ENCODE results near the gene DGKK. TPM values are rescaled to one million over a fixed set of nuclear protein-coding genes. Genes with fewer than 3 reads are reported as not detected.
A peak's percentile ranks its signal among the peaks of the same experiment; 100 is the strongest.
"Not testable (repeated sequence)": the region's sequence is repeated elsewhere in the genome, so short reads cannot be mapped to it uniquely, and the experiment has no call there.

DGKK gene
- total RNA-seq, 4 donors from 2014 or later: 0.16 TPM; not detected in 3

GRCh38 chrX:50375481-50376267, 95.0 kb downstream of the DGKK start:
- peak; percentile 38 for DNase-seq
- H3K36me3 ChIP-seq: no peaks in the 10 kb centered on the region
- H3K4me3 ChIP-seq: no peak overlapping the region
- 33 to 54% methylated on average over 3 to 9 of the region's 9 CpGs for WGBS, 2 donors (ENCODE audit: low coverage in 1 of 2)
- intact Hi-C loops (cut with DNase I; ENCODE audit: low total_unique reads): no loop called here
- in situ Hi-C loops (cut with MboI; ENCODE audit: low pct_ligation_motif_present in 1 of 4, low pct_unique_long_range_greater_than_20kb in 1 of 4, low sequenced_read_pairs in 3 of 4): no loop called here
- H3K9me3 ChIP-seq: no peaks in the 10 kb centered on the region
- no peaks in the 10 kb centered on the region for H3K27me3 ChIP-seq
- peaks cover 0 to 7% (median 0%) of the 10 kb centered on the region in 4 donors for H3K4me1 ChIP-seq
- no peak for TF ChIP-seq POLR2A (IDR thresholded peaks at IDR 0.05)
- TF ChIP-seq CTCF (IDR thresholded peaks at IDR 0.05): no peak
- TF ChIP-seq POLR2AphosphoS5 (IDR thresholded peaks at IDR 0.05): no peak
- TF ChIP-seq EP300 (IDR thresholded peaks at IDR 0.05; ENCODE audit: low read depth): no peak
- H3K27ac ChIP-seq: peak overlapping the region; percentile 25 to 39 (median 33)

GRCh38 chrX:50372966-50373365, 97.7 kb downstream of the DGKK start:
- no peaks in the 10 kb centered on the region for H3K36me3 ChIP-seq
- 73% methylated on average over 4 of the region's 4 CpGs; no CpG with 5 or more reads in 1 of the 2 donors for WGBS, 2 donors (ENCODE audit: low coverage in 1 of 2)
- TF ChIP-seq CTCF (IDR thresholded peaks at IDR 0.05): no peak
- no peak for TF ChIP-seq EP300 (IDR thresholded peaks at IDR 0.05; ENCODE audit: low read depth)
- no peak for TF ChIP-seq POLR2AphosphoS5 (IDR thresholded peaks at IDR 0.05)
- no peak for TF ChIP-seq POLR2A (IDR thresholded peaks at IDR 0.05)
- in situ Hi-C loops (cut with MboI; ENCODE audit: low pct_ligation_motif_present in 1 of 4, low pct_unique_long_range_greater_than_20kb in 1 of 4, low sequenced_read_pairs in 3 of 4) (no loop called here), intact Hi-C loops (cut with DNase I; ENCODE audit: low total_unique reads) (no loop called here)
- no peak overlapping the region for H3K4me3 ChIP-seq
- peaks cover 0 to 7% (median 0%) of the 10 kb centered on the region in 4 donors for H3K4me1 ChIP-seq
- H3K27ac ChIP-seq: no peak overlapping the region
- H3K27me3 ChIP-seq: no peaks in the 10 kb centered on the region
- no peak for DNase-seq
- H3K9me3 ChIP-seq: no peaks in the 10 kb centered on the region

DNA sequence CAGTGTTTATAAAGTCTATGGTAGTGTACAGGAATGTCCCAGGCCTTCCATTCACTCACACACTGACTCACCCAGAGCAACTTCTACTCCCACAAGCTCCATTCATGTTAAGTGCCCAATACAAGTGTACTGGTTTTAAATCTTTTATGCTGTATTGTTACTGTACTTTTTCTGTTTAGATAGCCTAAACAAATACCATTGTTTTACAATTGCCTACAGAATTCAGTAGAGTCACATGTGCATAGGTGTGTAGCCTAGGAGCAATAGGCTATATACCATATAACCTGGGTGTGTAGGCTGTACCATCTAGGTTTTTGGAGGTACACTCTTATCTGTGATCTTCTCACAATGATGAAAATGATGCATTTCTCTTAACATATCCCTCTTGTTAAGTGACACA, 126.7 kb downstream of the DGKK start:
- TF ChIP-seq EP300 (IDR thresholded peaks at IDR 0.05; ENCODE audit: low read depth): no peak
- TF ChIP-seq POLR2AphosphoS5 (IDR thresholded peaks at IDR 0.05): no peak
- no peak for TF ChIP-seq CTCF (IDR thresholded peaks at IDR 0.05)
- no peak for TF ChIP-seq POLR2A (IDR thresholded peaks at IDR 0.05)
- Histone ChIP-seq H3K4me1 (no peaks in the 10 kb centered on the region), H3K9me3 (no peaks in the 10 kb centered on the region), H3K27me3 (no peaks in the 10 kb centered on the region), H3K27ac (no peak overlapping the region), H3K36me3 (no peaks in the 10 kb centered on the region), H3K4me3 (no peak overlapping the region)
- no peak for DNase-seq
- intact Hi-C loops (cut with DNase I; ENCODE audit: low total_unique reads) (no loop called here), in situ Hi-C loops (cut with MboI; ENCODE audit: low pct_ligation_motif_present in 1 of 4, low pct_unique_long_range_greater_than_20kb in 1 of 4, low sequenced_read_pairs in 3 of 4) (no loop called here)

- DNase-seq: no peak
- in situ Hi-C loops (cut with MboI; ENCODE audit: low pct_ligation_motif_present in 1 of 4, low pct_unique_long_range_greater_than_20kb in 1 of 4, low sequenced_read_pairs in 3 of 4) (no loop called here), intact Hi-C loops (cut with DNase I; ENCODE audit: low total_unique reads) (no loop called here)
- WGBS, 2 donors (ENCODE audit: low coverage in 1 of 2): 76% methylated on average over 6 of the region's 6 CpGs; no CpG with 5 or more reads in 1 of the 2 donors
- no peaks in the 10 kb centered on the region for H3K4me1 ChIP-seq
- H3K36me3 ChIP-seq: no peaks in the 10 kb centered on the region
- no peak overlapping the region for H3K27ac ChIP-seq
- no peaks in the 10 kb centered on the region for H3K27me3 ChIP-seq
- no peak for TF ChIP-seq POLR2AphosphoS5 (IDR thresholded peaks at IDR 0.05)
- TF ChIP-seq POLR2A (IDR thresholded peaks at IDR 0.05): no peak
- no peak for TF ChIP-seq EP300 (IDR thresholded peaks at IDR 0.05; ENCODE audit: low read depth)
- no peak for TF ChIP-seq CTCF (IDR thresholded peaks at IDR 0.05)
- no peak overlapping the region for H3K4me3 ChIP-seq
- no peaks in the 10 kb centered on the region for H3K9me3 ChIP-seq
Measured at GRCh38 chrX:50333308-50333707, 137.3 kb downstream of the DGKK start.

- H3K4me3 ChIP-seq; intact Hi-C loops (cut with DNase I; ENCODE audit: low total_unique reads); H3K27ac ChIP-seq; H3K4me1 ChIP-seq; H3K27me3 ChIP-seq; in situ Hi-C loops (cut with MboI; ENCODE audit: low pct_ligation_motif_present in 1 of 4, low pct_unique_long_range_greater_than_20kb in 1 of 4, low sequenced_read_pairs in 3 of 4); H3K36me3 ChIP-seq; DNase-seq; H3K9me3 ChIP-seq: not testable (repeated sequence)
- 53% methylated on average over 5 of the region's 5 CpGs; no CpG with 5 or more reads in 1 of the 2 donors for WGBS, 2 donors (ENCODE audit: low coverage in 1 of 2)
Measured at GRCh38 chrX:50332668-50333067, 138.0 kb downstream of the DGKK start.

Data from transverse colon (tissue), 4 donors.